OCI-LY1 (cell line): ENCODE results near the gene MDGA2.

Experiments
- CTCF ChIP-seq: fragments of 200-600 bp; sonication (generic), shearing (Covaris generic); IDR thresholded peaks from 2 replicates; pipeline ENCODE4 v1.5.1; 2017; ENCODE audit warnings: mild to moderate bottlenecking, antibody characterized with exemption, low read length, moderate library complexity, mixed read lengths
- EZH2 ChIP-seq: fragments of 200-600 bp; sonication (generic), shearing (Covaris generic); IDR thresholded peaks from 2 replicates; pipeline ENCODE4 v1.8.0; 2017; ENCODE audit warnings: borderline replicate concordance, mixed run types, mild to moderate bottlenecking, antibody characterized with exemption, low read length, moderate library complexity, mixed read lengths

DNA sequence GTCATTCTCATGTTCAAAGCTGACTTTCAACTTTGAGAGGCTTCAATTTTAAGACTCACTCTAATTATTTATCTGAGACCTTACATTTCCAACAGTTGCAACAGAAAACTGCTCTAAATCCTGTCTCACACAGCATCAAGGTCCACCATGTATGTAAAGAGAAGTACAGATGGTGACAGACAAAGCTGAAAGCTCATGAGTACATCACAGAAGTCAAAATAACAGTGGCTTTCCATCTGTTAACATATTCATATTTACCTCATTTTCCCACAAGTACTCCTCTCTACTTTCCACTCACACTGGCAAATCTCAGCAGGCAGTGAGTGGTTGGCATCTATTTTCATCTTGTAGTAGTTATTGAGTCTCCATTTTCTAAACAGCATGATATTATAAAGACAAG is 192.0 kb downstream of the MDGA2 start:
- TF ChIP-seq CTCF: no peak
- no peak for TF ChIP-seq EZH2
